ENCODE results near the gene ZNF750. TPM values are rescaled to one million over a fixed set of nuclear protein-coding genes. Genes with fewer than 3 reads are reported as not detected.
A peak's percentile ranks its signal among the peaks of the same experiment; 100 is the strongest.

Gene ZNF750
- total and polyA plus RNA-seq, 2 of the 13 experiments (the other 11 are each of a cell fraction or from before 2014, with no cell fraction given), result not detected

DNA sequence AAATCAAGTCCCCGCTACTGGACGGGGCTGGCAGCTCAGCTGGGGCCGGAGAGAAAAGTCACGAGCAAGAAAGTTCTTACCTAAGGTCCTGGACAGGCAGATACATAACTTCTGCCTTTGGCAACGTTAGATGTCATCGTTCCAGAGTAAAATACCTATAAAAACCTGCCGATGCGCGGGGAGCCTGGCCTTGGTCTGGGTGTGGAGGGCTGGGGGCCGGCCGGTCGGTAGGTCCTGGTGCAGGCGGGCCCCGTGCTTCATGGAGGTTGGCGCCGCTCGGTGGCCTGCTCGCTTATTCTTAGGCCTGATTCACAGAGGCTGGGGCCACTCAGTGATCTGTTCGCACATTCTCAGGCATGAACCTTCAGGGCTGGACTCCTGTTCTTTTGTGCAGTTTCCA is 33.7 kb upstream of the ZNF750 start:
- Histone ChIP-seq H3K4me3 (replicated peaks in 1 of 3; ENCODE audit: insufficient read depth in 1 of 3, low read depth in 2 of 3, low read length in 3 of 3) (no peak overlapping the region), H3K4me1 (ENCODE audit: insufficient read depth, low read length) (peaks cover 28% of the 10 kb centered on the region), H3K9me3 (ENCODE audit: low read length) (no peaks in the 10 kb centered on the region), H3K4me2 (ENCODE audit: low read depth, low read length) (no peak overlapping the region), H3K27me3 (ENCODE audit: control insufficient read depth in 1 of 2, insufficient read depth in 2 of 2, low read length in 2 of 2) (no peaks in the 10 kb centered on the region), H4K20me1 (ENCODE audit: insufficient read depth, low read length) (no peaks in the 10 kb centered on the region), H3K79me2 (ENCODE audit: insufficient read depth, low read length) (no peaks in the 10 kb centered on the region), H3K9ac (ENCODE audit: insufficient read depth, low read depth, low read length) (no peak overlapping the region), H3K27ac (ENCODE audit: extremely low read length, insufficient read depth, low read length) (no peak overlapping the region), H2AFZ (ENCODE audit: low read length) (no peak overlapping the region), H3K36me3 (replicated peaks in 1 of 2; ENCODE audit: control insufficient read depth in 1 of 2, insufficient read depth in 2 of 2, low read length in 2 of 2) (peaks cover 13 to 19% of the 10 kb centered on the region in 2 experiments; a peak in 4 of 5 replicates)
- POLR2A ChIA-PET, result no interaction called here
- intact Hi-C loops (cut with micrococcal nuclease; ENCODE audit: unreplicated experiment), result no loop called here
- 98% methylated on average over 18 of the region's 19 CpGs for WGBS (ENCODE audit: low lambda C conversion rate)
- in situ Hi-C loops (cut with HindIII; ENCODE audit: extremely low pct_ligation_motif_present, low pct_unique_long_range_greater_than_20kb), result no loop called here
- TF ChIP-seq PLRG1 (conservative IDR thresholded peaks at IDR 0.05) (no peak), GTF2F1 (IDR thresholded peaks at IDR 0.05; ENCODE audit: low read length) (no peak), ARNT2 (CRISPR knock-in tag; IDR thresholded peaks at IDR 0.05; ENCODE audit: low read depth) (no peak), ZSCAN20 (CRISPR knock-in tag; IDR thresholded peaks at IDR 0.05; ENCODE audit: borderline replicate concordance) (no peak)
- TF ChIP-seq, protein P1, sequence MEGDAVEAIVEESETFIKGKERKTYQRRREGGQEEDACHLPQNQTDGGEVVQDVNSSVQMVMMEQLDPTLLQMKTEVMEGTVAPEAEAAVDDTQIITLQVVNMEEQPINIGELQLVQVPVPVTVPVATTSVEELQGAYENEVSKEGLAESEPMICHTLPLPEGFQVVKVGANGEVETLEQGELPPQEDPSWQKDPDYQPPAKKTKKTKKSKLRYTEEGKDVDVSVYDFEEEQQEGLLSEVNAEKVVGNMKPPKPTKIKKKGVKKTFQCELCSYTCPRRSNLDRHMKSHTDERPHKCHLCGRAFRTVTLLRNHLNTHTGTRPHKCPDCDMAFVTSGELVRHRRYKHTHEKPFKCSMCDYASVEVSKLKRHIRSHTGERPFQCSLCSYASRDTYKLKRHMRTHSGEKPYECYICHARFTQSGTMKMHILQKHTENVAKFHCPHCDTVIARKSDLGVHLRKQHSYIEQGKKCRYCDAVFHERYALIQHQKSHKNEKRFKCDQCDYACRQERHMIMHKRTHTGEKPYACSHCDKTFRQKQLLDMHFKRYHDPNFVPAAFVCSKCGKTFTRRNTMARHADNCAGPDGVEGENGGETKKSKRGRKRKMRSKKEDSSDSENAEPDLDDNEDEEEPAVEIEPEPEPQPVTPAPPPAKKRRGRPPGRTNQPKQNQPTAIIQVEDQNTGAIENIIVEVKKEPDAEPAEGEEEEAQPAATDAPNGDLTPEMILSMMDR (CRISPR knock-in tag; IDR thresholded peaks at IDR 0.05), result 0 out of 2 replicates have a peak, but pooled peaks have one; percentile 21
- TF ChIP-seq, protein P2, sequence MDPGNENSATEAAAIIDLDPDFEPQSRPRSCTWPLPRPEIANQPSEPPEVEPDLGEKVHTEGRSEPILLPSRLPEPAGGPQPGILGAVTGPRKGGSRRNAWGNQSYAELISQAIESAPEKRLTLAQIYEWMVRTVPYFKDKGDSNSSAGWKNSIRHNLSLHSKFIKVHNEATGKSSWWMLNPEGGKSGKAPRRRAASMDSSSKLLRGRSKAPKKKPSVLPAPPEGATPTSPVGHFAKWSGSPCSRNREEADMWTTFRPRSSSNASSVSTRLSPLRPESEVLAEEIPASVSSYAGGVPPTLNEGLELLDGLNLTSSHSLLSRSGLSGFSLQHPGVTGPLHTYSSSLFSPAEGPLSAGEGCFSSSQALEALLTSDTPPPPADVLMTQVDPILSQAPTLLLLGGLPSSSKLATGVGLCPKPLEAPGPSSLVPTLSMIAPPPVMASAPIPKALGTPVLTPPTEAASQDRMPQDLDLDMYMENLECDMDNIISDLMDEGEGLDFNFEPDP (CRISPR knock-in tag; conservative IDR thresholded peaks at IDR 0.05), result no peak
- FAIRE-seq (no peak), ATAC-seq (no peak), DNase-seq (ENCODE audit: low spot score) (no peak)
- CTCF ChIA-PET (ENCODE audit: low intra/inter-chr PET ratio, low total read pairs), result no interaction called here
- BruUV-seq (replicated peaks), result no TSS peak
